Left colon (tissue), 2 donors: ENCODE results near the gene GSTM4. TPM values are rescaled to one million over a fixed set of nuclear protein-coding genes. Genes with fewer than 3 reads are reported as not detected.
A peak's percentile ranks its signal among the peaks of the same experiment; 100 is the strongest.

Source experiments
- ATAC-seq: fragments of 200-7000 bp; cut with Tn5 transposase; one replicate; pipeline ENCODE4 v1.9.1; 2020; ENCODE audit warnings: mild to moderate bottlenecking, moderate library complexity
- DNase-seq, 2 donors: peaks; one replicate each; pipeline ENCODE4 v3.0.0-alpha.2; 2020
- intact Hi-C, 2 donors: fragments of 100-400 bp; cut with DNase I in 1 of 2; cut with micrococcal nuclease in 1 of 2; formaldehyde crosslinking; loops; one replicate each; pipeline versions ENCODE4 v1.11.2 to v1.14.0; 2022; cut with DNase I, micrococcal nuclease
- long read RNA-seq: library from polyadenylated mRNA; unstranded; transcript quantifications from one replicate; pipeline ENCODE4 v2.0.0, GENCODE V29; 2021
- total RNA-seq, 2 donors: library from RNA; stranded (reverse); fragmentation: NEBNext Ultra II Directional; extraction: Animal tissue kit (Norgen Biotek cat#: 25700); gene quantifications; one replicate each; pipeline ENCODE4 v1.2.1, GENCODE V29; 2021
- donor health status: DM: no; HTN: no; CAD: no.
- donor health status: DM: yes; HTN: yes; CAD: no.

Gene GSTM4
- total RNA-seq: 10 to 100 TPM; 74.8 to 83.5 TPM
- long read RNA-seq, transcript GSTM4-204 (8 exons, 1,412 nt): major isoform, 12 of 24 reads
- long read RNA-seq, partial matches to known transcripts: 2 of 24 reads
- long read RNA-seq, other reads (novel, unspliced or antisense): 6 of 24 reads

- peak; percentile 91 to 95 for DNase-seq
- intact Hi-C loops: no loop called here
- peak; percentile 96 for ATAC-seq
Measured at GRCh38 chr1:109655615-109656519, at the start of gene GSTM4. GSTM4 (plus strand) TSS chr1:109656099; CDS start chr1:109656390, 291 bp downstream.

- no peak for DNase-seq
- intact Hi-C loops: no loop called here
- ATAC-seq: no peak
Measured at GRCh38 chr1:109609881-109610280, 46.0 kb upstream of the GSTM4 start.

- no peak for ATAC-seq
- no peak for DNase-seq
- intact Hi-C loops: no loop called here
Measured at GRCh38 chr1:109610609-109611307, 45.1 kb upstream of the GSTM4 start.

GRCh38 chr1:109611308-109611990 is 44.5 kb upstream of the GSTM4 start:
- intact Hi-C loops: no loop called here
- ATAC-seq: no peak
- no peak for DNase-seq

- DNase-seq: no peak
- intact Hi-C loops: no loop called here
- ATAC-seq: no peak
Measured at GRCh38 chr1:109613361-109614147, 42.3 kb upstream of the GSTM4 start.

GRCh38 chr1:109615879-109616278 is 40.0 kb upstream of the GSTM4 start:
- no peak for ATAC-seq
- no peak for DNase-seq

GRCh38 chr1:109616391-109616790 is 39.5 kb upstream of the GSTM4 start:
- ATAC-seq (no peak), DNase-seq (no peak)
- intact Hi-C loops: no loop called here

More at GRCh38 chr1:109615879-109616278, 40.0 kb upstream of the GSTM4 start:
- intact Hi-C loops: no loop called here

- ATAC-seq: no peak
- no peak for DNase-seq
- intact Hi-C loops: no loop called here
Measured at GRCh38 chr1:109617291-109617801, 38.6 kb upstream of the GSTM4 start.

- ATAC-seq: peak; percentile 52
- intact Hi-C loops: no loop called here
- peak in 1 of 2 donors; percentile 41 for DNase-seq
Measured at GRCh38 chr1:109618661-109619575, 37.0 kb upstream of the GSTM4 start.

GRCh38 chr1:109619576-109620400 is 36.1 kb upstream of the GSTM4 start, which contains the start of the genes AMPD2 and GNAT2:
AMPD2 (plus strand) TSS chr1:109619837; CDS start chr1:109621176, 1,339 bp downstream.
GNAT2 (minus strand) TSS chr1:109619616; CDS start chr1:109612870, 6,746 bp downstream.
- ATAC-seq: peak; percentile 77
- DNase-seq: peak; percentile 86 to 87
- intact Hi-C loops: loop anchor here in 1 of 2 donors (5.0 kb wide), 1 partner anchor 67 kb away; no protein-coding TSS in a partner anchor

- intact Hi-C loops: loop anchor here in 1 of 2 donors (5.0 kb wide), 1 partner anchor 68 kb away; no protein-coding TSS in a partner anchor
- DNase-seq (peak in 1 of 2 donors; percentile 59), ATAC-seq (peak; percentile 35)
Measured at GRCh38 chr1:109620401-109620791, 35.5 kb upstream of the GSTM4 start.

- peak; percentile 95 to 97 for DNase-seq
- ATAC-seq: peak; percentile 74
- intact Hi-C loops: loop anchor here in 1 of 2 donors (5.0 kb wide), 1 partner anchor 69 kb away; no protein-coding TSS in a partner anchor
Measured at GRCh38 chr1:109620841-109621286, 35.0 kb upstream of the GSTM4 start.

GRCh38 chr1:109621379-109622136 is 34.3 kb upstream of the GSTM4 start:
- DNase-seq: no peak
- no peak for ATAC-seq
- intact Hi-C loops: loop anchor here in 1 of 2 donors (5.0 kb wide), 1 partner anchor 69 kb away; no protein-coding TSS in a partner anchor

GRCh38 chr1:109622137-109622892 is 33.6 kb upstream of the GSTM4 start:
- ATAC-seq (no peak), DNase-seq (no peak)
- intact Hi-C loops: loop anchor here in 1 of 2 donors (5.0 kb wide), 1 partner anchor 70 kb away; no protein-coding TSS in a partner anchor
